Tibial nerve (tissue), 4 donors: ENCODE measurements around the gene CENPF. TPM values are rescaled to one million over a fixed set of nuclear protein-coding genes. Genes with fewer than 3 reads are reported as not detected.

ENCODE experiments used
- DNase-seq, 2 donors: peaks; one replicate each; pipeline ENCODE4 v3.0.0-alpha.2; 2019; ENCODE audit warnings: low spot score in 2 of 2
- H3K27ac ChIP-seq, 4 donors: fragments of 200-600 bp; sonication (generic) in 3 of 4; one replicate each; pipeline ENCODE4 v1.5.1; 2017 to 2019; ENCODE audit warnings: mild to moderate bottlenecking in 1 of 4
- H3K27me3 ChIP-seq, 2 donors: fragments of 200-600 bp; sonication (generic) in 1 of 2; one replicate each; pipeline versions ENCODE4 v1.5.1 to v1.6.0; 2017 to 2019
- H3K36me3 ChIP-seq, 3 donors: fragments of 200-600 bp; sonication (generic); one replicate each; pipeline ENCODE4 v1.5.1; 2018 to 2019
- H3K4me1 ChIP-seq, 4 donors: fragments of 200-600 bp; sonication (generic) in 3 of 4; one replicate each; pipeline ENCODE4 v1.5.1; 2017 to 2019
- H3K4me3 ChIP-seq, 4 donors: fragments of 200-600 bp; sonication (generic) in 3 of 4; one replicate each; pipeline ENCODE4 v1.5.1; 2017 to 2019; ENCODE audit warnings: mild to moderate bottlenecking in 1 of 4, moderate library complexity in 1 of 4
- H3K9me3 ChIP-seq, 4 donors: fragments of 200-600 bp; sonication (generic) in 3 of 4; one replicate each; pipeline ENCODE4 v1.5.1; 2017 to 2019
- EP300 ChIP-seq, 2 donors: sonication (generic); formaldehyde crosslinking; IDR thresholded peaks; one replicate each; pipeline ENCODE4 v1.6.1; 2017; ENCODE audit warnings: antibody characterized with exemption in 2 of 2, mild to moderate bottlenecking in 1 of 2
- POLR2A ChIP-seq, 2 donors: fragments of 450-650 bp; IDR thresholded peaks; one replicate each; pipeline ENCODE4 v1.6.1; 2017; ENCODE audit warnings: antibody characterized with exemption in 2 of 2, mild to moderate bottlenecking in 2 of 2, moderate library complexity in 2 of 2
- WGBS, 2 donors: methylation state at CpG; one replicate each; pipeline ENCODE4 v1.1.5; 2018; 5-methylcytosine and 5-hydroxymethylcytosine counted together
- total RNA-seq, 4 donors: library from RNA; depleted of rRNA; stranded (reverse); fragments of >200 nt; gene quantifications; one replicate each; pipeline ENCODE4 v1.1.0, GENCODE V29; 2016
- TF ChIP-seq, protein P1 (sequence below), 5 experiments: fragments of 200-600 bp in 3 of 5; fragments of 450-650 bp in 2 of 5; sonication (generic) in 3 of 5; IDR thresholded peaks; one replicate each; pipeline ENCODE4 v1.5.1; 2016 to 2019; ENCODE audit warnings: antibody characterized with exemption in 5 of 5, mild to moderate bottlenecking in 3 of 5, moderate library complexity in 2 of 5

The CENPF gene
- total RNA-seq, 4 donors from 2014 or later = 0.84 to 4.4 (median 1.1) TPM

- H3K36me3 ChIP-seq = no peaks in the 10 kb centered on the region
- no peak for DNase-seq
- H3K9me3 ChIP-seq = no peaks in the 10 kb centered on the region
- H3K27me3 ChIP-seq = no peaks in the 10 kb centered on the region
- H3K27ac ChIP-seq = no peak overlapping the region
- no peak overlapping the region for H3K4me3 ChIP-seq
- no peak for TF ChIP-seq EP300 (IDR thresholded peaks at IDR 0.05)
- TF ChIP-seq, protein P1, sequence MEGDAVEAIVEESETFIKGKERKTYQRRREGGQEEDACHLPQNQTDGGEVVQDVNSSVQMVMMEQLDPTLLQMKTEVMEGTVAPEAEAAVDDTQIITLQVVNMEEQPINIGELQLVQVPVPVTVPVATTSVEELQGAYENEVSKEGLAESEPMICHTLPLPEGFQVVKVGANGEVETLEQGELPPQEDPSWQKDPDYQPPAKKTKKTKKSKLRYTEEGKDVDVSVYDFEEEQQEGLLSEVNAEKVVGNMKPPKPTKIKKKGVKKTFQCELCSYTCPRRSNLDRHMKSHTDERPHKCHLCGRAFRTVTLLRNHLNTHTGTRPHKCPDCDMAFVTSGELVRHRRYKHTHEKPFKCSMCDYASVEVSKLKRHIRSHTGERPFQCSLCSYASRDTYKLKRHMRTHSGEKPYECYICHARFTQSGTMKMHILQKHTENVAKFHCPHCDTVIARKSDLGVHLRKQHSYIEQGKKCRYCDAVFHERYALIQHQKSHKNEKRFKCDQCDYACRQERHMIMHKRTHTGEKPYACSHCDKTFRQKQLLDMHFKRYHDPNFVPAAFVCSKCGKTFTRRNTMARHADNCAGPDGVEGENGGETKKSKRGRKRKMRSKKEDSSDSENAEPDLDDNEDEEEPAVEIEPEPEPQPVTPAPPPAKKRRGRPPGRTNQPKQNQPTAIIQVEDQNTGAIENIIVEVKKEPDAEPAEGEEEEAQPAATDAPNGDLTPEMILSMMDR (IDR thresholded peaks at IDR 0.05) = no peak
- no peak for TF ChIP-seq POLR2A (IDR thresholded peaks at IDR 0.05)
- H3K4me1 ChIP-seq = peaks cover 0 to 15% (median 0%) of the 10 kb centered on the region in 4 donors
- WGBS, 2 donors = 64 to 71% methylated on average over 3 of the region's 3 CpGs
These were observed 85.9 kb downstream of the CENPF start for GRCh38 chr1:214688891-214689290.

- no peaks in the 10 kb centered on the region for H3K9me3 ChIP-seq
- TF ChIP-seq, protein P1 (IDR thresholded peaks at IDR 0.05) = no peak
- TF ChIP-seq POLR2A (IDR thresholded peaks at IDR 0.05) (no peak), EP300 (IDR thresholded peaks at IDR 0.05) (no peak)
- no peak overlapping the region for H3K4me3 ChIP-seq
- peaks cover 0 to 4% (median 0%) of the 10 kb centered on the region in 4 donors for H3K4me1 ChIP-seq
- no peaks in the 10 kb centered on the region for H3K36me3 ChIP-seq
- H3K27me3 ChIP-seq = no peaks in the 10 kb centered on the region
- WGBS, 2 donors = 84% methylated on average over 4 of the region's 4 CpGs
- H3K27ac ChIP-seq = no peak overlapping the region
- DNase-seq = no peak
These were observed 91.8 kb downstream of the CENPF start for GRCh38 chr1:214694769-214695168.

DNA sequence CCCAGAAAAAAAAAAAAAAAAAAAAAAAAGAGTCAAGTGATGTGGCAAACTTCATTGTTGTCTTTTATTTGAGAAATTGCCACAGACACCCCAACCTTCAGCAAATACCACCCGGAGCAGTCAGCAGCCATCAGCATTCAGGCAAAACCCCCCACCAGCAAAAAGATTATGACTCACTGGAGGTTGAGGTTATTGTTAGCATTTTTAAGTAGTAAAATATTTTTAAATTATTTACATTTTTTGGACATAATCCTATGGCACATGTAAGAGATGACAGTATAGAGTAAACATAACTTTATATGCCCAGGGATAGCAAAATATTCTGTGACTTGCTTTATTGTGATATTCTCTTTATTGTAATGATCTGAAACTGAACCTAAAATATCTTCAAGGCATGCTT is 95.6 kb downstream of the CENPF start:
- H3K36me3 ChIP-seq = no peaks in the 10 kb centered on the region
- peaks cover 0 to 4% (median 0%) of the 10 kb centered on the region in 4 donors for H3K9me3 ChIP-seq
- no peak overlapping the region for H3K27ac ChIP-seq
- TF ChIP-seq POLR2A (IDR thresholded peaks at IDR 0.05) (no peak), EP300 (IDR thresholded peaks at IDR 0.05) (no peak)
- TF ChIP-seq, protein P1 (IDR thresholded peaks at IDR 0.05) = no peak
- H3K4me1 ChIP-seq = no peaks in the 10 kb centered on the region
- no peak for DNase-seq
- H3K4me3 ChIP-seq = no peak overlapping the region
- H3K27me3 ChIP-seq = no peaks in the 10 kb centered on the region
- 85 to 96% methylated on average over 1 of the region's 1 CpG for WGBS, 2 donors

- H3K27ac ChIP-seq = no peak overlapping the region
- TF ChIP-seq, protein P1 (IDR thresholded peaks at IDR 0.05) = no peak
- TF ChIP-seq EP300 (IDR thresholded peaks at IDR 0.05) (no peak), POLR2A (IDR thresholded peaks at IDR 0.05) (no peak)
- H3K36me3 ChIP-seq = no peaks in the 10 kb centered on the region
- H3K9me3 ChIP-seq = peaks cover 0 to 23% (median 4%) of the 10 kb centered on the region in 4 donors
- H3K27me3 ChIP-seq = no peaks in the 10 kb centered on the region
- WGBS, 2 donors = 17 to 23% methylated on average over 4 of the region's 4 CpGs
- no peak overlapping the region for H3K4me3 ChIP-seq
- no peak for DNase-seq
- H3K4me1 ChIP-seq = no peaks in the 10 kb centered on the region
These were observed 97.4 kb downstream of the CENPF start for GRCh38 chr1:214700437-214700836.

- WGBS, 2 donors = 68 to 91% methylated on average over 1 of the region's 1 CpG
These were observed 99.6 kb downstream of the CENPF start for GRCh38 chr1:214702556-214702955.

More at GRCh38 chr1:214702556-214702955, 99.6 kb downstream of the CENPF start:
- Histone ChIP-seq H3K4me1 (no peaks in the 10 kb centered on the region), H3K36me3 (no peaks in the 10 kb centered on the region), H3K9me3 (peaks cover 0 to 26% (median 6%) of the 10 kb centered on the region in 4 donors), H3K27me3 (no peaks in the 10 kb centered on the region), H3K4me3 (no peak overlapping the region), H3K27ac (no peak overlapping the region)
- TF ChIP-seq, protein P1 (IDR thresholded peaks at IDR 0.05) = no peak
- TF ChIP-seq POLR2A (IDR thresholded peaks at IDR 0.05) (no peak), EP300 (IDR thresholded peaks at IDR 0.05) (no peak)
- no peak for DNase-seq
